Gastroesophageal sphincter (tissue), 3 donors: ENCODE results near the gene LIN52.

Source experiments
- CTCF ChIP-seq, 4 experiments: fragments of 200-600 bp in 2 of 4; fragments of 450-650 bp in 2 of 4; sonication (generic) in 1 of 4; IDR thresholded peaks; one replicate each; pipeline ENCODE4 v1.5.1; 2017 to 2019; ENCODE audit warnings: antibody characterized with exemption in 4 of 4, mild to moderate bottlenecking in 2 of 4, moderate library complexity in 2 of 4
- EP300 ChIP-seq: sonication (generic); formaldehyde crosslinking; IDR thresholded peaks from one replicate; pipeline ENCODE4 v1.6.1; 2017; ENCODE audit warnings: antibody characterized with exemption, mild to moderate bottlenecking
- POLR2A ChIP-seq, 2 donors: fragments of 450-650 bp; IDR thresholded peaks; one replicate each; pipeline ENCODE4 v1.6.1; 2017; ENCODE audit warnings: antibody characterized with exemption in 2 of 2, mild to moderate bottlenecking in 2 of 2, moderate library complexity in 1 of 2
- POLR2AphosphoS5 ChIP-seq: sonication (generic); formaldehyde crosslinking; IDR thresholded peaks from one replicate; pipeline ENCODE4 v1.6.1; 2017; ENCODE audit warnings: antibody characterized with exemption

DNA sequence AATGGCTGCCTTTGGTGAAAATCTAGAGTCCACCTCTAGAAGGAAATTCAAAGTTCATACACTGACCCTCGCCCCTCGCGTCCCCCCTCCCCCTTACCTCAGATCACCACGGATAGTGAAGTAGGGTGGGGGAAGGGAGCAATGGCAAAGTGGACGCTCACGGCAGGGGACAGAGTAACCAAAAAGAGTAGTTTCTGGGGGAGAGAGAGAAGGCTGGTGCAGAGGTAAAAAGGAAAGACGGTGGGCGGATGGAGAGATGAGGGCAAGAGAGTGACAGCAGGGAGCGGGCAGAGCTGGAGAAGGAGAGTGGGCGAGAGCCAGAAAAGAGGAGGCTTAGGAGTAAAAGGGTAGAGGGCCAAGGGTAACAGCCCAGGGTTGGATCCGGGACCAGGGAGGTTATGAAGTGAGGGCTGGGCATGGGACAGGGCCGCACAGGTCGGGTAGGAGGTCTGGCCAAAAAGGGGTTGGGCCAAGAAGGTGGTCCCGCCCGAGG is 926 bp upstream of the LIN52 start:
- TF ChIP-seq CTCF (IDR thresholded peaks at IDR 0.05): no peak
- TF ChIP-seq POLR2A (IDR thresholded peaks at IDR 0.05): no peak
- no peak for TF ChIP-seq EP300
- no peak for TF ChIP-seq POLR2AphosphoS5
